HEK293 (cell line): ENCODE results near the gene CPNE5.

Experiments used
- ATF2 ChIP-seq: fragments of 450-650 bp; formaldehyde crosslinking; IDR thresholded peaks from 2 replicates; pipeline ENCODE4 v1.5.1; 2016; ENCODE audit warnings: missing biosample characterization, missing genetic modification characterization, low read depth
- CTCF ChIP-seq: fragments of 450-650 bp; formaldehyde crosslinking; IDR thresholded peaks from 2 replicates; pipeline ENCODE4 v1.5.1; 2016; ENCODE audit warnings: missing biosample characterization, missing genetic modification characterization
- ELK4 ChIP-seq: IDR thresholded peaks from 2 replicates; pipeline ENCODE4 v1.6.1; 2011; ENCODE audit warnings: mild to moderate bottlenecking, low read depth, low read length, borderline replicate concordance
- PRDM10 ChIP-seq: fragments of 450-650 bp; formaldehyde crosslinking; IDR thresholded peaks from 2 replicates; pipeline ENCODE4 v1.5.1; 2016; ENCODE audit warnings: missing biosample characterization, missing genetic modification characterization
- TCF7L2 ChIP-seq: IDR thresholded peaks from 2 replicates; pipeline ENCODE4 v1.6.1; 2011; ENCODE audit warnings: low read depth, mild to moderate bottlenecking, inconsistent platforms, low read length, moderate library complexity, borderline replicate concordance
- ZFP3 ChIP-seq: fragments of 450-650 bp; formaldehyde crosslinking; IDR thresholded peaks from 2 replicates; pipeline ENCODE4 v1.5.1; 2016; ENCODE audit warnings: low read depth, missing biosample characterization, missing genetic modification characterization
- ZNF423 ChIP-seq: fragments of 450-650 bp; formaldehyde crosslinking; IDR thresholded peaks from 2 replicates; pipeline ENCODE4 v1.5.1; 2016; ENCODE audit warnings: missing biosample characterization, missing genetic modification characterization
- ZNF704 ChIP-seq: fragments of 450-650 bp; formaldehyde crosslinking; IDR thresholded peaks from 2 replicates; pipeline ENCODE4 v1.5.1; 2016; ENCODE audit warnings: missing biosample characterization, missing genetic modification characterization

GRCh38 chr6:36757206-36757605, 82.0 kb downstream of the CPNE5 start:
- no peak for TF ChIP-seq ZNF704 (tag by site-specific recombination)
- TF ChIP-seq ELK4 = no peak
- no peak for TF ChIP-seq ZFP3
- TF ChIP-seq CTCF (tag by site-specific recombination) = no peak
- TF ChIP-seq ATF2 = no peak
- no peak for TF ChIP-seq ZNF423 (tag by site-specific recombination)
- TF ChIP-seq TCF7L2 = no peak
- TF ChIP-seq PRDM10 (tag by site-specific recombination) = no peak
